GM06990 (cell line): ENCODE data around the gene FOLR1.

Experiments
- DNase-seq: peaks from one replicate; pipeline ENCODE4 v3.0.0-alpha.2; 2011; ENCODE audit not compliant: insufficient read length; ENCODE audit errors: extremely low read depth
- H3K27me3 ChIP-seq: replicated peaks from 2 replicates; pipeline ENCODE4 v1.6.0; 2011; ENCODE audit warnings: low read length; ENCODE audit not compliant: control insufficient read depth, insufficient read depth
- H3K36me3 ChIP-seq: 2 replicates; pipeline ENCODE4 v1.5.1; 2011; ENCODE audit warnings: low read length; ENCODE audit not compliant: control insufficient read depth, insufficient read depth
- H3K4me3 ChIP-seq: replicated peaks from 2 replicates; pipeline ENCODE4 v1.5.1; 2011; ENCODE audit warnings: low read depth, mild to moderate bottlenecking, control low read depth, low read length
- CTCF ChIP-seq: IDR thresholded peaks from 2 replicates; pipeline ENCODE4 v1.5.1; 2011; ENCODE audit warnings: low read length, control low read depth, mild to moderate bottlenecking, inconsistent platforms; ENCODE audit not compliant: insufficient read depth, poor library complexity, severe bottlenecking

FOLR1 gene

GRCh38 chr11:72239313-72239848 lies 47.4 kb downstream of the FOLR1 start:
- Histone ChIP-seq H3K27me3 (peaks cover 2% of the 10 kb centered on the region), H3K4me3 (no peak overlapping the region), H3K36me3 (peaks cover 24% of the 10 kb centered on the region)
- DNase-seq, result peak; percentile 48
- TF ChIP-seq CTCF, result no peak

- Histone ChIP-seq H3K36me3 (peaks cover 21% of the 10 kb centered on the region), H3K4me3 (no peak overlapping the region), H3K27me3 (peaks cover 2% of the 10 kb centered on the region)
- TF ChIP-seq CTCF, result no peak
- DNase-seq, result no peak
Observed at GRCh38 chr11:72239849-72240460, 48.0 kb downstream of the FOLR1 start.

GRCh38 chr11:72240461-72241290 lies 48.7 kb downstream of the FOLR1 start:
- Histone ChIP-seq H3K4me3 (no peak overlapping the region), H3K27me3 (peaks cover 2% of the 10 kb centered on the region), H3K36me3 (peaks cover 14% of the 10 kb centered on the region)
- no peak for DNase-seq
- TF ChIP-seq CTCF, result no peak

- no peak overlapping the region for H3K4me3 ChIP-seq
- H3K27me3 ChIP-seq, result peaks cover 3% of the 10 kb centered on the region
- H3K36me3 ChIP-seq, result peaks cover 14% of the 10 kb centered on the region
Observed at GRCh38 chr11:72241291-72241781, 49.4 kb downstream of the FOLR1 start.

GRCh38 chr11:72242141-72242540 lies 50.2 kb downstream of the FOLR1 start:
- no peak for TF ChIP-seq CTCF
- no peak for DNase-seq
- Histone ChIP-seq H3K27me3 (peaks cover 3% of the 10 kb centered on the region), H3K4me3 (no peak overlapping the region), H3K36me3 (peaks cover 12% of the 10 kb centered on the region)

More at GRCh38 chr11:72241291-72241781, 49.4 kb downstream of the FOLR1 start:
- DNase-seq, result no peak
- TF ChIP-seq CTCF, result no peak
